T follicular helper cell (primary cell): Measurements from ENCODE around the gene LINGO1.

Source experiments
- DNase-seq: peaks from one replicate; pipeline ENCODE4 v3.0.0-alpha.2; 2020; ENCODE audit warnings: low read depth
- total RNA-seq, 2 experiments: gene quantifications; one replicate each; lab custom pipeline; 2026; lab: John Stamatoyannopoulos, UW

Gene LINGO1
- 0 reads per million in 2 experiments for total RNA-seq

- no peak for DNase-seq
Measured at GRCh38 chr15:77632534-77633133, at the start of gene LINGO1. Gene LINGO1, minus strand, starts transcription at chr15:77632912. Its CDS starts 597 bp downstream, at chr15:77632315.

GRCh38 chr15:77681362-77681761 is 48.6 kb upstream of the LINGO1 start:
- no peak for DNase-seq

GRCh38 chr15:77676569-77677375 is 44.1 kb upstream of the LINGO1 start:
- no peak for DNase-seq

GRCh38 chr15:77675806-77676415 is 43.2 kb upstream of the LINGO1 start:
- no peak for DNase-seq

- DNase-seq = no peak
Measured at GRCh38 chr15:77674327-77674726, 41.6 kb upstream of the LINGO1 start.

- no peak for DNase-seq
Measured at GRCh38 chr15:77673866-77674265, 41.2 kb upstream of the LINGO1 start.

GRCh38 chr15:77672135-77672534 is 39.4 kb upstream of the LINGO1 start:
- no peak for DNase-seq

GRCh38 chr15:77671362-77672056 is 38.8 kb upstream of the LINGO1 start:
- DNase-seq = no peak

GRCh38 chr15:77670558-77671361 is 38.0 kb upstream of the LINGO1 start:
- no peak for DNase-seq

- no peak for DNase-seq
Measured at GRCh38 chr15:77669896-77670295, 37.2 kb upstream of the LINGO1 start.

- no peak for DNase-seq
Measured at GRCh38 chr15:77667338-77668234, 34.9 kb upstream of the LINGO1 start.

- DNase-seq = no peak
Measured at GRCh38 chr15:77666296-77666660, 33.6 kb upstream of the LINGO1 start.

- DNase-seq = no peak
Measured at GRCh38 chr15:77665530-77666295, 33.0 kb upstream of the LINGO1 start.

GRCh38 chr15:77664428-77664827 is 31.7 kb upstream of the LINGO1 start:
- no peak for DNase-seq

GRCh38 chr15:77663256-77663655 is 30.5 kb upstream of the LINGO1 start:
- DNase-seq = no peak

GRCh38 chr15:77659350-77660321 is 26.9 kb upstream of the LINGO1 start:
- DNase-seq = no peak

- DNase-seq = no peak
Measured at GRCh38 chr15:77658304-77658703, 25.6 kb upstream of the LINGO1 start.

- no peak for DNase-seq
Measured at GRCh38 chr15:77657634-77658238, 25.0 kb upstream of the LINGO1 start.
